OCI-LY3 (cell line): ENCODE results near the gene DUSP16.

Experiments used
- H2AFZ ChIP-seq: fragments of 200-600, 300-600 bp; shearing (Covaris generic); 2 replicates; pipeline ENCODE4 v1.6.0; 2014; ENCODE audit warnings: antibody characterized with exemption, low read depth, low read length
- H3K27ac ChIP-seq: fragments of 200-600, 300-600 bp; sonication (generic); 2 replicates; pipeline ENCODE4 v1.5.1; 2014; ENCODE audit warnings: mild to moderate bottlenecking, low read length, moderate library complexity, mixed read lengths
- H3K27me3 ChIP-seq: fragments of 200-600, 300-600 bp; sonication (generic); 2 replicates; pipeline ENCODE4 v1.6.1; 2014; ENCODE audit warnings: low read depth, low read length, mixed read lengths
- H3K36me3 ChIP-seq: fragments of 200-600, 300-600 bp; sonication (generic); replicated peaks from 2 replicates; pipeline ENCODE3; 2014; ENCODE audit warnings: low read depth, low read length, mixed read lengths
- H3K4me1 ChIP-seq: fragments of 300-600, 200-600 bp; sonication (generic); 2 replicates; pipeline ENCODE4 v1.6.1; 2014; ENCODE audit warnings: low read length, mixed read lengths
- H3K4me2 ChIP-seq: fragments of 200-600, 300-600 bp; sonication (generic); 2 replicates; pipeline ENCODE4 v1.6.1; 2014; ENCODE audit warnings: low read length, mixed read lengths
- H3K4me3 ChIP-seq: fragments of 300-600, 200-600 bp; sonication (generic); 2 replicates; pipeline ENCODE4 v1.5.1; 2014; ENCODE audit warnings: antibody characterized with exemption, mild to moderate bottlenecking, low read length, moderate library complexity
- H3K79me2 ChIP-seq: fragments of 300-600, 200-600 bp; shearing (Covaris generic); 2 replicates; pipeline ENCODE4 v1.6.1; 2014; ENCODE audit warnings: mild to moderate bottlenecking, low read length, mixed read lengths
- H3K9ac ChIP-seq: fragments of 300-600, 200-600 bp; shearing (Covaris generic); 2 replicates; pipeline ENCODE4 v1.6.0; 2014; ENCODE audit warnings: mild to moderate bottlenecking, low read length, moderate library complexity
- H3K9me3 ChIP-seq: fragments of 200-600, 300-600 bp; shearing (Covaris generic); 2 replicates; pipeline ENCODE4 v1.6.1; 2014; ENCODE audit warnings: low read length, mixed read lengths; ENCODE audit not compliant: insufficient read depth
- H4K20me1 ChIP-seq: fragments of 200-600, 300-600 bp; sonication (generic); 2 replicates; pipeline ENCODE4 v1.6.1; 2016; ENCODE audit warnings: low read length, mixed read lengths; ENCODE audit not compliant: insufficient read depth
- EZH2phosphoT487 ChIP-seq: fragments of 200-600 bp; shearing (Covaris generic); IDR thresholded peaks from 2 replicates; pipeline ENCODE4 v1.6.1; 2018; ENCODE audit warnings: antibody characterized with exemption, mixed run types, low read depth
- TF ChIP-seq, protein P1 (sequence below): fragments of 200-600, 300-600 bp; sonication (generic); IDR thresholded peaks from 2 replicates; pipeline ENCODE4 v1.5.1; 2014; ENCODE audit warnings: antibody characterized with exemption, low read length, low read depth

The DUSP16 gene

DNA sequence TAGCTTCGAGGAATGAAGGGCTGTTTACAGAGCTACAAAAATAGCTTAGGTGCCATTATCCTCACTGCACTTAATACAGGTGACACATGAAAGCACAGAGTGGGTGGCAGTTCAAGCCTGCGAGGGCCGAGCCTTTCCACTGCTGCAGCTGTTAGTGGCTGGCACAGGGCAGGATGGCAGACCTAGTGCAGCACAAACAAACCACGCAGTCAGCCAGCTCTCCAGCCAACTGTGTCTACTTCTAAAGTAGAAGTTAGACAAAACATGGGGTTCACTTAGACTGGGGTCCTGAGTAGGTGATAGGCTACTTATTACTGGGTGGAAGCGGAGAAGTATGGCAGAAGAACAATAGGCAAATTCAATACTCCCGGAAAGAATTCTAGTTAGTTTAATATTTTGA is 95.4 kb downstream of the DUSP16 start:
- H3K4me1 ChIP-seq = no peaks in the 10 kb centered on the region
- no peak overlapping the region for H2AFZ ChIP-seq
- TF ChIP-seq, protein P1, sequence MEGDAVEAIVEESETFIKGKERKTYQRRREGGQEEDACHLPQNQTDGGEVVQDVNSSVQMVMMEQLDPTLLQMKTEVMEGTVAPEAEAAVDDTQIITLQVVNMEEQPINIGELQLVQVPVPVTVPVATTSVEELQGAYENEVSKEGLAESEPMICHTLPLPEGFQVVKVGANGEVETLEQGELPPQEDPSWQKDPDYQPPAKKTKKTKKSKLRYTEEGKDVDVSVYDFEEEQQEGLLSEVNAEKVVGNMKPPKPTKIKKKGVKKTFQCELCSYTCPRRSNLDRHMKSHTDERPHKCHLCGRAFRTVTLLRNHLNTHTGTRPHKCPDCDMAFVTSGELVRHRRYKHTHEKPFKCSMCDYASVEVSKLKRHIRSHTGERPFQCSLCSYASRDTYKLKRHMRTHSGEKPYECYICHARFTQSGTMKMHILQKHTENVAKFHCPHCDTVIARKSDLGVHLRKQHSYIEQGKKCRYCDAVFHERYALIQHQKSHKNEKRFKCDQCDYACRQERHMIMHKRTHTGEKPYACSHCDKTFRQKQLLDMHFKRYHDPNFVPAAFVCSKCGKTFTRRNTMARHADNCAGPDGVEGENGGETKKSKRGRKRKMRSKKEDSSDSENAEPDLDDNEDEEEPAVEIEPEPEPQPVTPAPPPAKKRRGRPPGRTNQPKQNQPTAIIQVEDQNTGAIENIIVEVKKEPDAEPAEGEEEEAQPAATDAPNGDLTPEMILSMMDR = no peak
- TF ChIP-seq EZH2phosphoT487 = no peak
- no peak overlapping the region for H3K27ac ChIP-seq
- H3K4me2 ChIP-seq = no peak overlapping the region
- H3K27me3 ChIP-seq = no peaks in the 10 kb centered on the region
- H3K4me3 ChIP-seq = no peak overlapping the region
- H4K20me1 ChIP-seq = no peaks in the 10 kb centered on the region
- no peak overlapping the region for H3K9ac ChIP-seq
- no peaks in the 10 kb centered on the region for H3K36me3 ChIP-seq
- H3K9me3 ChIP-seq = no peaks in the 10 kb centered on the region
- no peaks in the 10 kb centered on the region for H3K79me2 ChIP-seq

DNA sequence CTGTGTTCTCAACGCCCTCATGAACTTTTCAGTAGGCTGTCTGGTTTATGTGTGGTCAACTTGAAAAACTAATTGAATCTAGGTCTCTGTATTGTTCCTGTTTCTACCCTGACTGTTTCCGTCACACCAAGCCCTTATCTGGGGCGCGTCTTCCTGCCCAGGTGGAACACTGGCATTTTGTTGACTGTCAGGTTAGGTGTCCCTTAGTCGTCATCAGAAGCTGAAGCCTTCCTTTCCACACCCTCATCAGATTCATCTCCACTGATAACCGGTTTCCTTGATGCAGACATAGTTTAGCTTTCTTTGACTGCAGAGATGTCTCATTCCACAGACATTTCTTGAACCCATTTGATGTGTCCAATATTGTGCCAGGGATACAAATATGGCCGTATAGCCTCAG is 96.5 kb downstream of the DUSP16 start:
- no peaks in the 10 kb centered on the region for H3K79me2 ChIP-seq
- no peak overlapping the region for H2AFZ ChIP-seq
- H4K20me1 ChIP-seq = no peaks in the 10 kb centered on the region
- no peaks in the 10 kb centered on the region for H3K4me1 ChIP-seq
- H3K36me3 ChIP-seq = no peaks in the 10 kb centered on the region
- H3K27me3 ChIP-seq = no peaks in the 10 kb centered on the region
- no peak overlapping the region for H3K27ac ChIP-seq
- H3K4me2 ChIP-seq = no peak overlapping the region
- no peak overlapping the region for H3K9ac ChIP-seq
- no peak for TF ChIP-seq EZH2phosphoT487
- TF ChIP-seq, protein P1 = no peak
- H3K9me3 ChIP-seq = no peaks in the 10 kb centered on the region
- H3K4me3 ChIP-seq = no peak overlapping the region

DNA sequence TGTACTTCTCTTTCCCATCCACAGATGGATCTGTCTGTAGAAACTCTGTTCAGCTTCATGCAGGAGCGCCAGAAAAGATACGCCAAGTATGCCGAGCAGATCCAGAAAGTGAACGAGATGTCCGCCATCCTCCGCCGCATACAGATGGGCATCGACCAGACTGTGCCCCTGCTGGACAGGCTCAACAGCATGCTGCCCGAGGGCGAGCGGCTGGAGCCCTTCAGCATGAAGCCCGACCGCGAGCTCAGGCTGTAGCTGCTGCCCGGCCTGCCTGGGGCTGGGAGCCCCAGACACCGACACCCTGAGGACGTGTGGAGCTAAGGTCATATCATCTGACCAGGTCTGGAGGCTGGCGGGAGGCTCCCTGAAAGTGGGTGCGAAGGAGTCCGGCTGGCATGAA is 97.1 kb downstream of the DUSP16 start:
- Histone ChIP-seq H3K27ac (no peak overlapping the region), H2AFZ (no peak overlapping the region)
- TF ChIP-seq EZH2phosphoT487 = no peak
- TF ChIP-seq, protein P1 = no peak

DNA sequence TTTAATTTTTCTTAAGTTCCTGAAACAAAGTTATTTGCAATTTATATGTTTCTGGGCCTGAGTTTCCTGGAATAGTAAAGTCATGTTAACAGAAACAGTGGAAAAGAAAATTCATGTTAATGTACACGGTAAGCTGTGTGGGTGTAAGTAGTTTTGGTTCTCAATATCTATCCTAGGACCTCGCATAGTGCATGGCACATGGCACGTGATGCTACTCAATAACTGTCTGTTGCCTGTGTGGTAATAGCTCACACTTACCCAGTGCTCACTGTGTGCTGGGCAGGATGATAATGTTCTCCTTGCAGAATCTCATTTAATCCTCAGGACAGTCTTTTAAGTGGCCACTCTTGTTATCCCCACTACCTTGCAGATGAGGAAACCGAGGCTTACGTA is 100.7 kb downstream of the DUSP16 start:
- Histone ChIP-seq H2AFZ (no peak overlapping the region), H3K36me3 (no peaks in the 10 kb centered on the region), H3K27ac (no peak overlapping the region), H4K20me1 (no peaks in the 10 kb centered on the region), H3K79me2 (no peaks in the 10 kb centered on the region), H3K27me3 (no peaks in the 10 kb centered on the region), H3K9me3 (no peaks in the 10 kb centered on the region), H3K4me2 (no peak overlapping the region), H3K4me1 (no peaks in the 10 kb centered on the region), H3K4me3 (no peak overlapping the region), H3K9ac (no peak overlapping the region)
- no peak for TF ChIP-seq EZH2phosphoT487
- TF ChIP-seq, protein P1 = no peak

More for the DNA sequence above, 97.1 kb downstream of the DUSP16 start:
- H3K36me3 ChIP-seq = no peaks in the 10 kb centered on the region
- H3K27me3 ChIP-seq = no peaks in the 10 kb centered on the region
- H3K9me3 ChIP-seq = no peaks in the 10 kb centered on the region
- no peaks in the 10 kb centered on the region for H3K4me1 ChIP-seq
- no peaks in the 10 kb centered on the region for H4K20me1 ChIP-seq
- no peak overlapping the region for H3K4me3 ChIP-seq
- H3K79me2 ChIP-seq = no peaks in the 10 kb centered on the region
- H3K9ac ChIP-seq = no peak overlapping the region
- no peak overlapping the region for H3K4me2 ChIP-seq
